HepG2 (cell line): ENCODE results near the gene AQP6. TPM values are rescaled to one million over a fixed set of nuclear protein-coding genes. Genes with fewer than 3 reads are reported as not detected.
A peak's percentile ranks its signal among the peaks of the same experiment; 100 is the strongest.

Experiments
- AGO1 ChIP-seq: fragments of 200-400 bp; formaldehyde crosslinking; IDR thresholded peaks from 2 replicates; pipeline ENCODE4 v1.6.1; 2017; ENCODE audit warnings: mild to moderate bottlenecking, low read depth, low read length, moderate library complexity; ENCODE audit not compliant: poor library complexity, severe bottlenecking
- ATF7-NPFF ChIP-seq: sonication (generic); formaldehyde crosslinking; IDR thresholded peaks from 2 replicates; pipeline ENCODE4 v1.8.1; 2023; ENCODE audit warnings: mild to moderate bottlenecking, low read depth, missing genetic modification reagents, moderate library complexity
- DMTF1 ChIP-seq: sonication (generic); formaldehyde crosslinking; IDR thresholded peaks from 2 replicates; pipeline ENCODE4 v1.4.0; 2020; ENCODE audit warnings: mild to moderate bottlenecking, missing genetic modification reagents
- KDM2A ChIP-seq: sonication (generic); formaldehyde crosslinking; IDR thresholded peaks from 2 replicates; pipeline ENCODE4 v1.4.0; 2020; ENCODE audit warnings: low read depth, missing genetic modification reagents, borderline replicate concordance
- NFKBIZ ChIP-seq: IDR thresholded peaks from 2 replicates; pipeline ENCODE4 v1.6.1; 2018; ENCODE audit warnings: missing genetic modification reagents, missing compliant biosample characterization
- NR2F6 ChIP-seq, 2 experiments: IDR thresholded peaks; 2 replicates each; pipeline ENCODE4 v1.6.1; 2016; ENCODE audit warnings: antibody characterized with exemption in 1 of 2, mild to moderate bottlenecking in 1 of 2
- RBM39 ChIP-seq: fragments of 200-400 bp; formaldehyde crosslinking; IDR thresholded peaks from one replicate; pipeline ENCODE4 v1.6.1; 2018; ENCODE audit warnings: antibody characterized with exemption, mild to moderate bottlenecking, low read depth, low read length; ENCODE audit not compliant: poor library complexity, severe bottlenecking
- RFXANK ChIP-seq: IDR thresholded peaks from 2 replicates; pipeline ENCODE4 v1.6.1; 2016
- ZFX ChIP-seq: sonication (generic); formaldehyde crosslinking; IDR thresholded peaks from 2 replicates; pipeline ENCODE4 v1.4.0; 2020; ENCODE audit warnings: mild to moderate bottlenecking, low read depth, missing genetic modification reagents, moderate library complexity
- ZFY ChIP-seq: sonication (generic); formaldehyde crosslinking; IDR thresholded peaks from 2 replicates; pipeline ENCODE4 v1.4.0; 2020; ENCODE audit warnings: missing genetic modification reagents
- ZHX1 ChIP-seq: sonication (generic); formaldehyde crosslinking; IDR thresholded peaks from 2 replicates; pipeline ENCODE4 v1.8.1; 2022; ENCODE audit warnings: low read depth, mild to moderate bottlenecking, missing genetic modification reagents
- ZMYM2 ChIP-seq: sonication (generic); formaldehyde crosslinking; IDR thresholded peaks from 2 replicates; pipeline ENCODE4 v1.8.0; 2022; ENCODE audit warnings: mild to moderate bottlenecking, missing genetic modification reagents
- ZMYM4 ChIP-seq: sonication (generic); formaldehyde crosslinking; IDR thresholded peaks from 2 replicates; pipeline ENCODE4 v1.8.1; 2023; ENCODE audit warnings: mild to moderate bottlenecking, missing genetic modification reagents
- ZNF496 ChIP-seq: sonication (generic); formaldehyde crosslinking; IDR thresholded peaks from 2 replicates; pipeline ENCODE4 v1.8.1; 2023; ENCODE audit warnings: mild to moderate bottlenecking, moderate library complexity, missing genetic modification reagents; ENCODE audit not compliant: insufficient replicate concordance
- ZNF777 ChIP-seq: sonication (generic); formaldehyde crosslinking; IDR thresholded peaks from 2 replicates; pipeline ENCODE4 v1.4.0; 2020; ENCODE audit warnings: missing genetic modification reagents
- ZNF891 ChIP-seq: sonication (generic); formaldehyde crosslinking; IDR thresholded peaks from 2 replicates; pipeline ENCODE4 v1.5.0; 2020; ENCODE audit warnings: mild to moderate bottlenecking, missing genetic modification reagents
- ZSCAN29 ChIP-seq: sonication (generic); formaldehyde crosslinking; conservative IDR thresholded peaks from 2 replicates; pipeline ENCODE4 v1.4.0; 2020; ENCODE audit warnings: mild to moderate bottlenecking, missing genetic modification reagents
- polyA plus RNA-seq, 8 experiments: library from polyadenylated mRNA; depleted of rRNA in 3 of 8; stranded (reverse) in 7 of 8; unstranded in 1 of 8; fragments of >200 nt; fragmentation: Illumina TruSeq in 4 of 8; extraction: Trizol in 4 of 8; gene quantifications; 2 replicates each; pipeline versions ENCODE4 v1.2.1 to v1.2.3, GENCODE V29; 2011 to 2016; ENCODE audit warnings: low read depth in 4 of 8, missing spikeins in 1 of 8, mixed read lengths in 1 of 8; ENCODE audit not compliant: insufficient read depth in 1 of 8
- total RNA-seq, 5 experiments: library from RNA; depleted of rRNA; stranded (reverse); fragments of >200 nt; fragmentation: Illumina TruSeq; extraction: Trizol; gene quantifications; 2 replicates each; pipeline ENCODE4 v1.2.3, GENCODE V29; 2016; ENCODE audit warnings: low read depth in 1 of 5
- TF ChIP-seq, protein P1 (sequence below): sonication (generic); formaldehyde crosslinking; IDR thresholded peaks from 2 replicates; pipeline ENCODE4 v1.9.0; 2021; ENCODE audit warnings: missing genetic modification reagents, mild to moderate bottlenecking, borderline replicate concordance
- TF ChIP-seq, protein P2 (sequence below): IDR thresholded peaks from 2 replicates; pipeline ENCODE4 v1.6.1; 2018; ENCODE audit warnings: missing genetic modification reagents, mild to moderate bottlenecking, missing compliant biosample characterization

The AQP6 gene
- total and polyA plus RNA-seq, 2 of the 13 experiments (the other 11 are each of a cell fraction or from before 2014, with no cell fraction given) = 0.32 to 1.3 TPM

GRCh38 chr12:49967042-49967776, 5.5 kb upstream of the AQP6 start (continued):
- TF ChIP-seq ZMYM4 (CRISPR knock-in tag) (peak; percentile 50; the same call in 1 of the 2 replicates), ZSCAN29 (CRISPR knock-in tag) (no peak), NR2F6 (IDR thresholded peaks at IDR 0.05) (no peak), NR2F6 (CRISPR knock-in tag; IDR thresholded peaks at IDR 0.05) (0 out of 2 replicates have a peak, but pooled peaks have one; percentile 16), ZMYM2 (0 out of 2 replicates have a peak, but pooled peaks have one; percentile 24), ZNF496 (CRISPR knock-in tag) (no peak), ZFX (peak; percentile 42; the same call in 1 of the 2 replicates), NFKBIZ (CRISPR knock-in tag) (no peak), AGO1 (peak; percentile 46), ATF7-NPFF (CRISPR knock-in tag) (peak; percentile 65; the same call in 1 of the 2 replicates), ZNF777 (CRISPR knock-in tag) (0 out of 2 replicates have a peak, but pooled peaks have one; percentile 34), KDM2A (CRISPR knock-in tag) (peak; percentile 63; the same call in 1 of the 2 replicates), DMTF1 (CRISPR knock-in tag) (0 out of 2 replicates have a peak, but pooled peaks have one; percentile 41), ZNF891 (CRISPR knock-in tag) (peak; percentile 75), RFXANK (CRISPR knock-in tag) (no peak), ZHX1 (CRISPR knock-in tag) (no peak), RBM39 (peak; percentile 68), ZFY (CRISPR knock-in tag) (peak; percentile 56; the same call in 1 of the 2 replicates)
- TF ChIP-seq, protein P1, sequence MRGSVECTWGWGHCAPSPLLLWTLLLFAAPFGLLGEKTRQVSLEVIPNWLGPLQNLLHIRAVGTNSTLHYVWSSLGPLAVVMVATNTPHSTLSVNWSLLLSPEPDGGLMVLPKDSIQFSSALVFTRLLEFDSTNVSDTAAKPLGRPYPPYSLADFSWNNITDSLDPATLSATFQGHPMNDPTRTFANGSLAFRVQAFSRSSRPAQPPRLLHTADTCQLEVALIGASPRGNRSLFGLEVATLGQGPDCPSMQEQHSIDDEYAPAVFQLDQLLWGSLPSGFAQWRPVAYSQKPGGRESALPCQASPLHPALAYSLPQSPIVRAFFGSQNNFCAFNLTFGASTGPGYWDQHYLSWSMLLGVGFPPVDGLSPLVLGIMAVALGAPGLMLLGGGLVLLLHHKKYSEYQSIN (CRISPR knock-in tag) = no peak
- TF ChIP-seq, protein P2, sequence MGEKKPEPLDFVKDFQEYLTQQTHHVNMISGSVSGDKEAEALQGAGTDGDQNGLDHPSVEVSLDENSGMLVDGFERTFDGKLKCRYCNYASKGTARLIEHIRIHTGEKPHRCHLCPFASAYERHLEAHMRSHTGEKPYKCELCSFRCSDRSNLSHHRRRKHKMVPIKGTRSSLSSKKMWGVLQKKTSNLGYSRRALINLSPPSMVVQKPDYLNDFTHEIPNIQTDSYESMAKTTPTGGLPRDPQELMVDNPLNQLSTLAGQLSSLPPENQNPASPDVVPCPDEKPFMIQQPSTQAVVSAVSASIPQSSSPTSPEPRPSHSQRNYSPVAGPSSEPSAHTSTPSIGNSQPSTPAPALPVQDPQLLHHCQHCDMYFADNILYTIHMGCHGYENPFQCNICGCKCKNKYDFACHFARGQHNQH = 0 out of 2 replicates have a peak, but pooled peaks have one; percentile 24
